ENCODE results near the gene PDK2. TPM values are rescaled to one million over a fixed set of nuclear protein-coding genes. Genes with fewer than 3 reads are reported as not detected.

PDK2 gene
- total RNA-seq, 5 donors from 2014 or later (not counting 1 experiment from before 2014, with no cell fraction given): 18.8 to 37.2 (median 30.0) TPM

- 90% methylated on average over 12 of the region's 16 CpGs for WGBS (ENCODE audit: insufficient coverage)
- Mint-ChIP-seq H3K36me3 (no peaks in the 10 kb centered on the region), H3K4me1 (peaks cover 24 to 39% (median 34%) of the 10 kb centered on the region in 3 donors), H3K4me3 (no peak overlapping the region), H3K9me3 (no peaks in the 10 kb centered on the region), H3K27ac (peak overlapping the region; percentile 70 to 88), H3K27me3 (no peaks in the 10 kb centered on the region)
- H3K36me3 ChIP-seq (ENCODE audit: control insufficient read depth in 2 of 2, extremely low read depth in 1 of 2, insufficient read depth in 1 of 2, low read length in 1 of 2): no peaks in the 10 kb centered on the region
- no peaks in the 10 kb centered on the region for H3K27me3 ChIP-seq (replicated peaks in 1 of 2; ENCODE audit: control insufficient read depth in 2 of 2, extremely low read depth in 1 of 2, insufficient read depth in 2 of 2, low read length in 1 of 2)
- DNase-seq: no peak
- ChIA-PET CTCF (interaction anchor here (0.6 to 1.0 kb wide), 3 partner anchors 14 to 105 kb away, joined by 3 to 4 read pairs (median 3); no protein-coding TSS in a partner anchor), POLR2A (no interaction called here)
- H3K9me3 ChIP-seq: no peaks in the 10 kb centered on the region
- ATAC-seq (replicated peaks in 1 of 4): no peak
- no peak overlapping the region for H3K4me3 ChIP-seq (ENCODE audit: control insufficient read depth in 1 of 2, extremely low read depth in 1 of 2, low read length in 1 of 2)
- no peak overlapping the region for H3K27ac ChIP-seq (ENCODE audit: low read length)
- H3K4me1 ChIP-seq (ENCODE audit: control insufficient read depth in 1 of 2, extremely low read depth in 1 of 2, insufficient read depth in 2 of 2, low read length in 2 of 2): peaks cover 2 to 38% of the 10 kb centered on the region in 2 experiments
Observed at GRCh38 chr17:50153650-50154575, 58.8 kb downstream of the PDK2 start.

- Histone ChIP-seq H3K9me3 (no peaks in the 10 kb centered on the region), H3K27me3 (replicated peaks in 1 of 2; ENCODE audit: control insufficient read depth in 2 of 2, extremely low read depth in 1 of 2, insufficient read depth in 2 of 2, low read length in 1 of 2) (no peaks in the 10 kb centered on the region), H3K4me1 (ENCODE audit: control insufficient read depth in 1 of 2, extremely low read depth in 1 of 2, insufficient read depth in 2 of 2, low read length in 2 of 2) (peaks cover 2 to 34% of the 10 kb centered on the region in 2 experiments), H3K36me3 (ENCODE audit: control insufficient read depth in 2 of 2, extremely low read depth in 1 of 2, insufficient read depth in 1 of 2, low read length in 1 of 2) (no peaks in the 10 kb centered on the region), H3K4me3 (ENCODE audit: control insufficient read depth in 1 of 2, extremely low read depth in 1 of 2, low read length in 1 of 2) (no peak overlapping the region), H3K27ac (ENCODE audit: low read length) (no peak overlapping the region)
- WGBS (ENCODE audit: insufficient coverage): no CpG with 5 or more reads among the region's 1 CpG
- Mint-ChIP-seq H3K9me3 (no peaks in the 10 kb centered on the region), H3K4me1 (peaks cover 24 to 39% (median 34%) of the 10 kb centered on the region in 3 donors), H3K27me3 (no peaks in the 10 kb centered on the region), H3K27ac (peak overlapping the region; percentile 70 to 88), H3K36me3 (no peaks in the 10 kb centered on the region), H3K4me3 (no peak overlapping the region)
- CTCF ChIA-PET: interaction anchor here (0.6 to 1.0 kb wide), 3 partner anchors 14 to 104 kb away, joined by 3 to 4 read pairs (median 3); no protein-coding TSS in a partner anchor
- ATAC-seq (replicated peaks in 1 of 4) (no peak), DNase-seq (no peak)
- POLR2A ChIA-PET: no interaction called here
Observed at GRCh38 chr17:50154604-50155003, 59.5 kb downstream of the PDK2 start.

DNA sequence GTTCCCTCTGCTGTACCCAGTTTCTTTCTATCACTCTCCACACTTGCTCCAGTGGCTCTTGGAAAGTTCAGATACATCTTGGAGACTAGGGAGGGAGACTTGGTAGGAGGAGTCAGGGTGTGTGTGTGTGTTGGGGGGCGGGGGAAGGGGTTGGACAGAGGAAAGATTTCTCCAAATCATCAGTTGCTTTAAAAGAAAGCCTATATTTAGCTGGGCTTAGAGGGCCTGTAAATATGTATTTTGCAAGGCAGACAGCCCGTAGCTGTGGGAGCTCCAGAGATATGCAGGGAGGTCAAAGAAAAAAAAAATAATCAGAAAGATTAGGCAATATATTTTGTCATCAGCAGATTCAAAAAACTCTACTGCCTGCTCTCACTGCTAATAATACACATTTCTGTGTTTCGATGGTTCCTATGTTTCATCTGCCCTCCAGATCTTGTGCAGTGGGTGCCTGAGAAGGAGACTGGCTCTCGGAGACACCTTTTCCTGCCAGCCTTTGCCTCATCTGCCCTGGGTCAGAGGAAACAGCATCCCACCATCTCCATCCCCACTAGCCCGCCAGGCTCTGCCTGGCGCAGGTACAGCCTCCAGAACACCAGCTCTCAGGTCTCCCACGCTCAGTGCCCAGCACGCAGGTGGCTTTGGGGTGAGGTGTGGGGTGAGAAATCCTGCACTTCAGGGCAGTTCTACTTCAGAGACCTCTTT is 60.1 kb downstream of the PDK2 start:
- Histone ChIP-seq H3K27me3 (replicated peaks in 1 of 2; ENCODE audit: control insufficient read depth in 2 of 2, extremely low read depth in 1 of 2, insufficient read depth in 2 of 2, low read length in 1 of 2) (no peaks in the 10 kb centered on the region), H3K27ac (ENCODE audit: low read length) (no peak overlapping the region), H3K9me3 (no peaks in the 10 kb centered on the region), H3K4me1 (ENCODE audit: control insufficient read depth in 1 of 2, extremely low read depth in 1 of 2, insufficient read depth in 2 of 2, low read length in 2 of 2) (peaks cover 2 to 34% of the 10 kb centered on the region in 2 experiments), H3K36me3 (ENCODE audit: control insufficient read depth in 2 of 2, extremely low read depth in 1 of 2, insufficient read depth in 1 of 2, low read length in 1 of 2) (no peaks in the 10 kb centered on the region), H3K4me3 (ENCODE audit: control insufficient read depth in 1 of 2, extremely low read depth in 1 of 2, low read length in 1 of 2) (no peak overlapping the region)
- peaks cover 24 to 39% (median 34%) of the 10 kb centered on the region in 3 donors for H3K4me1 Mint-ChIP-seq
- H3K9me3 Mint-ChIP-seq: no peaks in the 10 kb centered on the region
- no peak overlapping the region for H3K4me3 Mint-ChIP-seq
- DNase-seq: no peak
- ChIA-PET POLR2A (no interaction called here), CTCF (no interaction called here)
- H3K36me3 Mint-ChIP-seq: no peaks in the 10 kb centered on the region
- peak overlapping the region; percentile 70 to 88 for H3K27ac Mint-ChIP-seq
- 92% methylated on average over 2 of the region's 8 CpGs for WGBS (ENCODE audit: insufficient coverage)
- no peak for ATAC-seq (replicated peaks in 1 of 4)
- H3K27me3 Mint-ChIP-seq: no peaks in the 10 kb centered on the region

GRCh38 chr17:50157891-50158290 is 62.7 kb downstream of the PDK2 start:
- no peak overlapping the region for H3K4me3 ChIP-seq (ENCODE audit: control insufficient read depth in 1 of 2, extremely low read depth in 1 of 2, low read length in 1 of 2)
- peak overlapping the region; percentile 60 to 65 for H3K27ac Mint-ChIP-seq
- ATAC-seq (replicated peaks in 1 of 4): peak in 3 of 4 experiments; percentile 21 to 26 (median 22)
- POLR2A ChIA-PET: no interaction called here
- 0% methylated on average over 1 of the region's 4 CpGs for WGBS (ENCODE audit: insufficient coverage)
- H3K9me3 ChIP-seq: no peaks in the 10 kb centered on the region
- H3K36me3 ChIP-seq (ENCODE audit: control insufficient read depth in 2 of 2, extremely low read depth in 1 of 2, insufficient read depth in 1 of 2, low read length in 1 of 2): no peaks in the 10 kb centered on the region
- peak in 1 of 35 experiments; percentile 36 for DNase-seq
- peaks cover 38 to 46% (median 40%) of the 10 kb centered on the region in 3 donors for H3K4me1 Mint-ChIP-seq
- no peaks in the 10 kb centered on the region for H3K27me3 ChIP-seq (replicated peaks in 1 of 2; ENCODE audit: control insufficient read depth in 2 of 2, extremely low read depth in 1 of 2, insufficient read depth in 2 of 2, low read length in 1 of 2)
- H3K4me1 ChIP-seq (ENCODE audit: control insufficient read depth in 1 of 2, extremely low read depth in 1 of 2, insufficient read depth in 2 of 2, low read length in 2 of 2): peaks cover 10 to 32% of the 10 kb centered on the region in 2 experiments
- CTCF ChIA-PET: no interaction called here
- no peak overlapping the region for H3K4me3 Mint-ChIP-seq
- H3K9me3 Mint-ChIP-seq: no peaks in the 10 kb centered on the region
- no peaks in the 10 kb centered on the region for H3K36me3 Mint-ChIP-seq
- no peak overlapping the region for H3K27ac ChIP-seq (ENCODE audit: low read length)
- H3K27me3 Mint-ChIP-seq: no peaks in the 10 kb centered on the region

GRCh38 chr17:50161023-50161910 is 66.1 kb downstream of the PDK2 start:
- Histone ChIP-seq H3K36me3 (ENCODE audit: control insufficient read depth in 2 of 2, extremely low read depth in 1 of 2, insufficient read depth in 1 of 2, low read length in 1 of 2) (no peaks in the 10 kb centered on the region), H3K27me3 (replicated peaks in 1 of 2; ENCODE audit: control insufficient read depth in 2 of 2, extremely low read depth in 1 of 2, insufficient read depth in 2 of 2, low read length in 1 of 2) (no peaks in the 10 kb centered on the region), H3K9me3 (no peaks in the 10 kb centered on the region), H3K4me3 (ENCODE audit: control insufficient read depth in 1 of 2, extremely low read depth in 1 of 2, low read length in 1 of 2) (peak overlapping the region; percentile 60 to 71), H3K27ac (ENCODE audit: low read length) (peak overlapping the region; percentile 49), H3K4me1 (ENCODE audit: control insufficient read depth in 1 of 2, extremely low read depth in 1 of 2, insufficient read depth in 2 of 2, low read length in 2 of 2) (peaks cover 14 to 27% of the 10 kb centered on the region in 2 experiments)
- Mint-ChIP-seq H3K9me3 (no peaks in the 10 kb centered on the region), H3K4me3 (peak overlapping the region; percentile 72 to 79 (median 77)), H3K36me3 (no peaks in the 10 kb centered on the region), H3K4me1 (peaks cover 28 to 40% (median 38%) of the 10 kb centered on the region in 3 donors), H3K27me3 (no peaks in the 10 kb centered on the region), H3K27ac (peak overlapping the region; percentile 40 to 85)
- 5% methylated on average over 36 of the region's 53 CpGs for WGBS (ENCODE audit: insufficient coverage)
- ATAC-seq (replicated peaks in 1 of 4) (peak; percentile 89 to 97 (median 96)), DNase-seq (peak; percentile 85 to 97 (median 91))
- ChIA-PET CTCF (interaction anchor here (0.5 to 2.7 kb wide), 21 partner anchors 9 to 201 kb away, joined by 3 to 26 read pairs (median 5); partner anchors contain the start of gene PDK2 (in 1 of the 2)), POLR2A (interaction anchor here (0.6 to 0.9 kb wide), 3 partner anchors 15 to 141 kb away, joined by 3 to 6 read pairs (median 3); no protein-coding TSS in a partner anchor)

Data from T-cell (primary cell).